ENCODE results near the gene GPR137.

DNA sequence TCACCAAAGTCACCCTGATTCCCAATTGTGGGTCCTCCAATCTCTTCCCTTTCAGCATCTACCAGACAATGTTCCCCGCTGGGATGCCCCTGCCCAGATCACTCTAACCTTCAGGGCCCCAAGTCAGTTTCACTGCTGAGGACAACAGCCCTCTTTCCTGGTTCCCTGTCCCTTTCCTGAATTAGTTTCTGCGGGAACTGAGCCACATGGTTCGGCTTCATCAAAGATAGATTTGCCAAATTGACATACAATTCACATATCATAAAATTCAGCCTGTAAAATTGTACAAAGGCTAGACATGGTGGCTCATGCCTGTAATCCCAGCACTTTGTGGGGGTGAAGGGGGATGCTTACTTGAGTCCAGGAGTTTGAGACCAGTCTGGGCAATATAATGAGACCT is 42.3 kb downstream of the GPR137 start:
- no peak for TF ChIP-seq CTCF (conservative IDR thresholded peaks at IDR 0.05; ENCODE audit: low read depth in 2 of 2)
- no peak for TF ChIP-seq POLR2AphosphoS5 (IDR thresholded peaks at IDR 0.05; ENCODE audit: low read depth)
- no peak for TF ChIP-seq CREB1 (CRISPR knock-in tag; IDR thresholded peaks at IDR 0.05; ENCODE audit: low read depth)
- TF ChIP-seq EZH2phosphoT487 (IDR thresholded peaks at IDR 0.05; ENCODE audit: unreplicated experiment): no peak

All from GM23338 (cell line).